Measurements from ENCODE around the gene PROCA1. TPM values are rescaled to one million over a fixed set of nuclear protein-coding genes. Genes with fewer than 3 reads are reported as not detected.

Gene PROCA1
- total and polyA plus RNA-seq, 9 of the 15 experiments (the other 6 are each of a cell fraction or from before 2014, with no cell fraction given) = 0.78 to 16.2 (median 5.6) TPM

- TF ChIP-seq ZNF609 (CRISPR knock-in tag; IDR thresholded peaks at IDR 0.05; ENCODE audit: borderline replicate concordance) = 0 out of 2 replicates have a peak, but pooled peaks have one; percentile 84
- TF ChIP-seq PTBP1 (IDR thresholded peaks at IDR 0.05; ENCODE audit: low read depth, low read length) = 0 out of 2 replicates have a peak, but pooled peaks have one; percentile 13
- TF ChIP-seq SRSF7 (optimal IDR thresholded peaks at IDR 0.05; ENCODE audit: low read depth, low read length) = no peak
- peak; percentile 83 for TF ChIP-seq L3MBTL2 (IDR thresholded peaks at IDR 0.05)
- peak; percentile 67; the same call in 1 of the 2 replicates for TF ChIP-seq MTA1 (IDR thresholded peaks at IDR 0.05; ENCODE audit: borderline replicate concordance)
- no peak for TF ChIP-seq NFRKB (IDR thresholded peaks at IDR 0.05; ENCODE audit: low read depth)
- TF ChIP-seq CHAMP1 (IDR thresholded peaks at IDR 0.05) = no peak
- peak; percentile 25 for TF ChIP-seq ETS1 (conservative IDR thresholded peaks at IDR 0.05; ENCODE audit: control insufficient read depth, low read depth, low read length)
- no peak for TF ChIP-seq PRMT5 (CRISPR knock-in tag; IDR thresholded peaks at IDR 0.05)
- peak in 1 of 2 experiments; percentile 27; a peak in 2 of 4 replicates for TF ChIP-seq ZNF639 (CRISPR knock-in tag; conservative IDR thresholded peaks at IDR 0.05 in 1 of 2, IDR thresholded peaks at IDR 0.05 in 1 of 2)
- TF ChIP-seq ZNF12 (CRISPR knock-in tag; IDR thresholded peaks at IDR 0.05) = peak; percentile 54; the same call in 1 of the 2 replicates
- TF ChIP-seq PYGO2 (tag; IDR thresholded peaks at IDR 0.05) = no peak
- TF ChIP-seq DMBX1 (CRISPR knock-in tag; IDR thresholded peaks at IDR 0.05; ENCODE audit: borderline replicate concordance) = no peak
- no peak for TF ChIP-seq ZNF778 (CRISPR knock-in tag; IDR thresholded peaks at IDR 0.05)
- peak; percentile 57; the same call in 1 of the 2 replicates for TF ChIP-seq SREBF1 (IDR thresholded peaks at IDR 0.05; ENCODE audit: borderline replicate concordance, low read depth, low read length)
- TF ChIP-seq NR2C1 (IDR thresholded peaks at IDR 0.05) = no peak
- no peak for TF ChIP-seq NR2C1 (tag; IDR thresholded peaks at IDR 0.05)
Measured at GRCh38 chr17:28726627-28727491, 15.2 kb upstream of the PROCA1 start (continued).
